ENCODE data around the gene EMX1. TPM values are rescaled to one million over a fixed set of nuclear protein-coding genes. Genes with fewer than 3 reads are reported as not detected.

The EMX1 gene
- total RNA-seq, 4 donors from 2014 or later: 1.1 to 10.0 (median 3.4) TPM; not detected in 1

- Histone ChIP-seq H3K4me1 (no peaks in the 10 kb centered on the region), H3K27me3 (no peaks in the 10 kb centered on the region), H3K9me3 (no peaks in the 10 kb centered on the region), H3K36me3 (no peaks in the 10 kb centered on the region), H3K4me3 (no peak overlapping the region), H3K27ac (no peak overlapping the region)
- TF ChIP-seq CTCF (IDR thresholded peaks at IDR 0.05) (no peak), POLR2A (IDR thresholded peaks at IDR 0.05) (no peak)
- DNase-seq: no peak
These were observed 35.6 kb downstream of the EMX1 start for GRCh38 chr2:72952961-72953360.

GRCh38 chr2:72953528-72953927 is 36.2 kb downstream of the EMX1 start:
- no peak for DNase-seq
- Histone ChIP-seq H3K9me3 (no peaks in the 10 kb centered on the region), H3K36me3 (no peaks in the 10 kb centered on the region), H3K4me3 (no peak overlapping the region), H3K27ac (no peak overlapping the region), H3K4me1 (no peaks in the 10 kb centered on the region), H3K27me3 (no peaks in the 10 kb centered on the region)
- TF ChIP-seq POLR2A (IDR thresholded peaks at IDR 0.05) (no peak), CTCF (IDR thresholded peaks at IDR 0.05) (no peak)

- no peaks in the 10 kb centered on the region for H3K9me3 ChIP-seq
- H3K27ac ChIP-seq: no peak overlapping the region
- no peak overlapping the region for H3K4me3 ChIP-seq
- H3K27me3 ChIP-seq: no peaks in the 10 kb centered on the region
- no peaks in the 10 kb centered on the region for H3K36me3 ChIP-seq
- no peak for TF ChIP-seq CTCF (IDR thresholded peaks at IDR 0.05)
- TF ChIP-seq POLR2A (IDR thresholded peaks at IDR 0.05): no peak
- DNase-seq: no peak
- H3K4me1 ChIP-seq: no peaks in the 10 kb centered on the region
These were observed 36.7 kb downstream of the EMX1 start for GRCh38 chr2:72953976-72954375.

GRCh38 chr2:72954376-72955227 is 37.3 kb downstream of the EMX1 start:
- H3K36me3 ChIP-seq: no peaks in the 10 kb centered on the region
- H3K27me3 ChIP-seq: no peaks in the 10 kb centered on the region
- H3K27ac ChIP-seq: no peak overlapping the region
- H3K4me3 ChIP-seq: no peak overlapping the region
- H3K4me1 ChIP-seq: no peaks in the 10 kb centered on the region
- DNase-seq: no peak
- H3K9me3 ChIP-seq: no peaks in the 10 kb centered on the region
- TF ChIP-seq CTCF (IDR thresholded peaks at IDR 0.05) (no peak), POLR2A (IDR thresholded peaks at IDR 0.05) (no peak)

- DNase-seq: no peak
- no peak overlapping the region for H3K27ac ChIP-seq
- no peak overlapping the region for H3K4me3 ChIP-seq
- H3K27me3 ChIP-seq: no peaks in the 10 kb centered on the region
- H3K9me3 ChIP-seq: no peaks in the 10 kb centered on the region
- no peaks in the 10 kb centered on the region for H3K36me3 ChIP-seq
- H3K4me1 ChIP-seq: no peaks in the 10 kb centered on the region
- TF ChIP-seq POLR2A (IDR thresholded peaks at IDR 0.05) (no peak), CTCF (IDR thresholded peaks at IDR 0.05) (no peak)
These were observed 38.1 kb downstream of the EMX1 start for GRCh38 chr2:72955228-72956049.

All from Peyer's patch (tissue), 4 donors.